OCI-LY7 (cell line): ENCODE measurements around the gene PARM1. TPM values are rescaled to one million over a fixed set of nuclear protein-coding genes. Genes with fewer than 3 reads are reported as not detected.

Experiments
- BruUV-seq: library from RNA; stranded (reverse); fragments of 400-500 nt; replicated peaks from 2 replicates; lab custom pipeline; 2021; lab: Mats Ljungman, UMichigan
- CTCF ChIA-PET: fragments of 300-600 bp; sonication (Branson Sonifier 250); formaldehyde crosslinking; loops from one replicate; lab custom pipeline; 2022; ENCODE audit warnings: antibody characterized with exemption; ENCODE audit not compliant: unreplicated experiment; lab: Charles Lee
- POLR2A ChIA-PET: fragments of 300-600 bp; sonication (Branson Sonifier 250); formaldehyde crosslinking; loops from one replicate; lab custom pipeline; 2022; ENCODE audit warnings: antibody characterized with exemption; lab: Charles Lee
- DNase-seq: peaks from one replicate; pipeline ENCODE4 v3.0.0-alpha.2; 2015; ENCODE audit warnings: low spot score
- H2AFZ ChIP-seq: fragments of 200-600 bp; sonication (generic), shearing (Covaris generic); 2 replicates; pipeline ENCODE4 v1.6.1; 2014; ENCODE audit warnings: mild to moderate bottlenecking, antibody characterized with exemption, low read length, moderate library complexity
- H3K27ac ChIP-seq: fragments of 200-600 bp; sonication (generic); 2 replicates; pipeline ENCODE4 v1.5.1; 2014; ENCODE audit warnings: mixed run types, low read depth, mild to moderate bottlenecking, moderate library complexity, low read length, inconsistent platforms; ENCODE audit not compliant: poor library complexity, severe bottlenecking
- H3K36me3 ChIP-seq: fragments of 200-600 bp; sonication (generic); 2 replicates; pipeline ENCODE4 v1.6.1; 2014; ENCODE audit warnings: mild to moderate bottlenecking, antibody characterized with exemption, low read length, moderate library complexity, mixed read lengths; ENCODE audit not compliant: insufficient read depth
- H3K4me1 ChIP-seq: fragments of 200-600 bp; sonication (generic); 2 replicates; pipeline ENCODE4 v1.5.1; 2014; ENCODE audit warnings: mild to moderate bottlenecking, low read length; ENCODE audit not compliant: insufficient read depth, poor library complexity, severe bottlenecking
- H3K4me2 ChIP-seq: fragments of 200-600 bp; sonication (generic); 2 replicates; pipeline ENCODE4 v1.6.1; 2014; ENCODE audit warnings: mild to moderate bottlenecking, low read length
- H3K4me3 ChIP-seq: fragments of 200-600 bp; sonication (generic); 2 replicates; pipeline ENCODE4 v1.5.1; 2014; ENCODE audit warnings: mild to moderate bottlenecking, low read depth, low read length; ENCODE audit not compliant: poor library complexity, severe bottlenecking
- H3K79me2 ChIP-seq: fragments of 200-600 bp; sonication (generic); 2 replicates; pipeline ENCODE4 v1.6.1; 2016; ENCODE audit warnings: low read depth, mild to moderate bottlenecking, low read length, moderate library complexity, mixed read lengths; ENCODE audit not compliant: insufficient read depth
- H3K9me2 ChIP-seq: fragments of 200-600 bp; sonication (generic); 2 replicates; pipeline ENCODE4 v1.6.1; 2016; ENCODE audit warnings: mild to moderate bottlenecking, low read length, mixed read lengths; ENCODE audit not compliant: insufficient read depth
- H3K9me3 ChIP-seq: fragments of 200-600 bp; sonication (generic); 2 replicates; pipeline ENCODE4 v1.6.1; 2014; ENCODE audit warnings: mild to moderate bottlenecking, mixed run types, low read length, mixed read lengths
- H4K20me1 ChIP-seq: fragments of 200-600 bp; sonication (generic); 2 replicates; pipeline ENCODE4 v1.6.1; 2014; ENCODE audit warnings: mild to moderate bottlenecking, antibody characterized with exemption, low read length, moderate library complexity, mixed read lengths; ENCODE audit not compliant: insufficient read depth
- CTCF ChIP-seq: fragments of 200-600 bp; sonication (generic); conservative IDR thresholded peaks from 2 replicates; pipeline ENCODE4 v1.5.1; 2014; ENCODE audit warnings: mild to moderate bottlenecking, antibody characterized with exemption, low read length, moderate library complexity, mixed read lengths
- EZH2phosphoT487 ChIP-seq: fragments of 200-600 bp; sonication (generic); IDR thresholded peaks from 2 replicates; pipeline ENCODE4 v1.6.1; 2018; ENCODE audit warnings: low read depth, borderline replicate concordance, mild to moderate bottlenecking, mixed run types, antibody characterized with exemption, low read length, moderate library complexity, mixed read lengths
- intact Hi-C: fragments of 100-400 bp; cut with micrococcal nuclease; formaldehyde crosslinking; loops from one replicate; pipeline ENCODE4 v1.10.0; 2022; ENCODE audit not compliant: unreplicated experiment
- total RNA-seq, 2 experiments: library from RNA; depleted of rRNA in 1 of 2; stranded (reverse); fragments of >200 nt in 1 of 2; shearing (Covaris generic) in 1 of 2; gene quantifications; 2 replicates each; pipeline ENCODE4 v1.2.3, GENCODE V29; 2014 to 2022

Gene PARM1
- total RNA-seq, 2 experiments from 2014 or later = not detected

- DNase-seq = no peak
- no peaks in the 10 kb centered on the region for H3K9me3 ChIP-seq
- no TSS peak for BruUV-seq
- H3K4me1 ChIP-seq = no peaks in the 10 kb centered on the region
- no peaks in the 10 kb centered on the region for H3K9me2 ChIP-seq
- H3K79me2 ChIP-seq = no peaks in the 10 kb centered on the region
- no peak overlapping the region for H2AFZ ChIP-seq
- H4K20me1 ChIP-seq = no peaks in the 10 kb centered on the region
- intact Hi-C loops = no loop called here
- ChIA-PET CTCF (no interaction called here), POLR2A (interaction anchor here (0.7 to 1.2 kb wide), 3 partner anchors 8 to 693 kb away, joined by 3 to 4 read pairs (median 3); no protein-coding TSS in a partner anchor)
- H3K27ac ChIP-seq = no peak overlapping the region
- H3K4me2 ChIP-seq = no peak overlapping the region
- H3K4me3 ChIP-seq = no peak overlapping the region
- no peaks in the 10 kb centered on the region for H3K36me3 ChIP-seq
- TF ChIP-seq EZH2phosphoT487 (no peak), CTCF (no peak)
These were observed 20.7 kb downstream of the PARM1 start for GRCh38 chr4:74953647-74954046.

- Histone ChIP-seq H3K9me3 (no peaks in the 10 kb centered on the region), H3K79me2 (no peaks in the 10 kb centered on the region), H3K9me2 (no peaks in the 10 kb centered on the region), H4K20me1 (no peaks in the 10 kb centered on the region), H3K4me3 (no peak overlapping the region), H3K4me2 (no peak overlapping the region), H2AFZ (no peak overlapping the region), H3K27ac (no peak overlapping the region), H3K4me1 (no peaks in the 10 kb centered on the region), H3K36me3 (no peaks in the 10 kb centered on the region)
- TF ChIP-seq CTCF = no peak
- TF ChIP-seq EZH2phosphoT487 = no peak
- no TSS peak for BruUV-seq
- intact Hi-C loops = no loop called here
- no peak for DNase-seq
- ChIA-PET CTCF (no interaction called here), POLR2A (no interaction called here)
These were observed 26.0 kb downstream of the PARM1 start for GRCh38 chr4:74958881-74959280.

GRCh38 chr4:74961230-74961629 lies 28.3 kb downstream of the PARM1 start:
- POLR2A ChIA-PET = no interaction called here
- Histone ChIP-seq H4K20me1 (no peaks in the 10 kb centered on the region), H3K27ac (no peak overlapping the region), H3K9me3 (no peaks in the 10 kb centered on the region), H3K4me3 (no peak overlapping the region), H2AFZ (no peak overlapping the region), H3K9me2 (no peaks in the 10 kb centered on the region), H3K4me2 (no peak overlapping the region), H3K36me3 (no peaks in the 10 kb centered on the region), H3K4me1 (no peaks in the 10 kb centered on the region), H3K79me2 (no peaks in the 10 kb centered on the region)
- no peak for DNase-seq
- TF ChIP-seq CTCF = no peak
- TF ChIP-seq EZH2phosphoT487 = no peak
- intact Hi-C loops = no loop called here
- no TSS peak for BruUV-seq
- CTCF ChIA-PET = no interaction called here
